Measurements from ENCODE around the gene PPP1R1A.

DNA sequence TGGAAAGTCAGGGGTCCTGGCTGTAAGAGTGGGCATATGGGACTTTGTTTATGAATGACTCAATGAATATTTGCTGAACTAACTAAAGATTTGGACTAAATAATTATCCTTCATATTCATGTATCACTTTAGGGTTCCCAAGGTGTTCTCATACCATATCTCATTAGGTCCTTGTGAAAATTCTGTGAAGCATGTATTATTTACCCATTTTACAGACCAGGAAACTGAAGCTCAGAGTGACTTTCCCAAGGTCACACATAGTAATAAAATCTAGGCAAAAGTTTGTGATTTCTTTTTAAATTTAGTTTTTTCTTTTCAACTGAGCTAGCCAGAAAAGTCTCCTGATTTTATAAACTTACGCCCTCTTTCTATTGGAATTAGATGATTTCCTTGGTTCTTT is 29.7 kb downstream of the PPP1R1A start:
- TF ChIP-seq POLR2AphosphoS5 (IDR thresholded peaks at IDR 0.05; ENCODE audit: control insufficient read depth, insufficient read depth, low read depth, low read length) (no peak), NR2C1 (IDR thresholded peaks at IDR 0.05) (no peak), NR2C1 (tag; IDR thresholded peaks at IDR 0.05) (no peak), LARP7 (IDR thresholded peaks at IDR 0.05) (no peak), YBX1 (IDR thresholded peaks at IDR 0.05) (no peak), ARID2 (IDR thresholded peaks at IDR 0.05) (no peak), CBX8 (IDR thresholded peaks at IDR 0.05; ENCODE audit: borderline replicate concordance, extremely low read depth, low read depth, low read length, poor library complexity, severe bottlenecking) (no peak), RUNX1 (IDR thresholded peaks at IDR 0.05; ENCODE audit: low read depth) (no peak), MCM3 (IDR thresholded peaks at IDR 0.05) (no peak)
- TF ChIP-seq, protein P1, sequence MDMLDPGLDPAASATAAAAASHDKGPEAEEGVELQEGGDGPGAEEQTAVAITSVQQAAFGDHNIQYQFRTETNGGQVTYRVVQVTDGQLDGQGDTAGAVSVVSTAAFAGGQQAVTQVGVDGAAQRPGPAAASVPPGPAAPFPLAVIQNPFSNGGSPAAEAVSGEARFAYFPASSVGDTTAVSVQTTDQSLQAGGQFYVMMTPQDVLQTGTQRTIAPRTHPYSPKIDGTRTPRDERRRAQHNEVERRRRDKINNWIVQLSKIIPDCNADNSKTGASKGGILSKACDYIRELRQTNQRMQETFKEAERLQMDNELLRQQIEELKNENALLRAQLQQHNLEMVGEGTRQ (CRISPR knock-in tag; IDR thresholded peaks at IDR 0.05), result no peak
- TF ChIP-seq, protein P2, sequence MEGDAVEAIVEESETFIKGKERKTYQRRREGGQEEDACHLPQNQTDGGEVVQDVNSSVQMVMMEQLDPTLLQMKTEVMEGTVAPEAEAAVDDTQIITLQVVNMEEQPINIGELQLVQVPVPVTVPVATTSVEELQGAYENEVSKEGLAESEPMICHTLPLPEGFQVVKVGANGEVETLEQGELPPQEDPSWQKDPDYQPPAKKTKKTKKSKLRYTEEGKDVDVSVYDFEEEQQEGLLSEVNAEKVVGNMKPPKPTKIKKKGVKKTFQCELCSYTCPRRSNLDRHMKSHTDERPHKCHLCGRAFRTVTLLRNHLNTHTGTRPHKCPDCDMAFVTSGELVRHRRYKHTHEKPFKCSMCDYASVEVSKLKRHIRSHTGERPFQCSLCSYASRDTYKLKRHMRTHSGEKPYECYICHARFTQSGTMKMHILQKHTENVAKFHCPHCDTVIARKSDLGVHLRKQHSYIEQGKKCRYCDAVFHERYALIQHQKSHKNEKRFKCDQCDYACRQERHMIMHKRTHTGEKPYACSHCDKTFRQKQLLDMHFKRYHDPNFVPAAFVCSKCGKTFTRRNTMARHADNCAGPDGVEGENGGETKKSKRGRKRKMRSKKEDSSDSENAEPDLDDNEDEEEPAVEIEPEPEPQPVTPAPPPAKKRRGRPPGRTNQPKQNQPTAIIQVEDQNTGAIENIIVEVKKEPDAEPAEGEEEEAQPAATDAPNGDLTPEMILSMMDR (IDR thresholded peaks at IDR 0.05 in 2 of 3, conservative IDR thresholded peaks at IDR 0.05 in 1 of 3; ENCODE audit: insufficient read depth in 2 of 3, low read depth in 1 of 3, low read length in 3 of 3), result no peak
- TF ChIP-seq, protein P3, sequence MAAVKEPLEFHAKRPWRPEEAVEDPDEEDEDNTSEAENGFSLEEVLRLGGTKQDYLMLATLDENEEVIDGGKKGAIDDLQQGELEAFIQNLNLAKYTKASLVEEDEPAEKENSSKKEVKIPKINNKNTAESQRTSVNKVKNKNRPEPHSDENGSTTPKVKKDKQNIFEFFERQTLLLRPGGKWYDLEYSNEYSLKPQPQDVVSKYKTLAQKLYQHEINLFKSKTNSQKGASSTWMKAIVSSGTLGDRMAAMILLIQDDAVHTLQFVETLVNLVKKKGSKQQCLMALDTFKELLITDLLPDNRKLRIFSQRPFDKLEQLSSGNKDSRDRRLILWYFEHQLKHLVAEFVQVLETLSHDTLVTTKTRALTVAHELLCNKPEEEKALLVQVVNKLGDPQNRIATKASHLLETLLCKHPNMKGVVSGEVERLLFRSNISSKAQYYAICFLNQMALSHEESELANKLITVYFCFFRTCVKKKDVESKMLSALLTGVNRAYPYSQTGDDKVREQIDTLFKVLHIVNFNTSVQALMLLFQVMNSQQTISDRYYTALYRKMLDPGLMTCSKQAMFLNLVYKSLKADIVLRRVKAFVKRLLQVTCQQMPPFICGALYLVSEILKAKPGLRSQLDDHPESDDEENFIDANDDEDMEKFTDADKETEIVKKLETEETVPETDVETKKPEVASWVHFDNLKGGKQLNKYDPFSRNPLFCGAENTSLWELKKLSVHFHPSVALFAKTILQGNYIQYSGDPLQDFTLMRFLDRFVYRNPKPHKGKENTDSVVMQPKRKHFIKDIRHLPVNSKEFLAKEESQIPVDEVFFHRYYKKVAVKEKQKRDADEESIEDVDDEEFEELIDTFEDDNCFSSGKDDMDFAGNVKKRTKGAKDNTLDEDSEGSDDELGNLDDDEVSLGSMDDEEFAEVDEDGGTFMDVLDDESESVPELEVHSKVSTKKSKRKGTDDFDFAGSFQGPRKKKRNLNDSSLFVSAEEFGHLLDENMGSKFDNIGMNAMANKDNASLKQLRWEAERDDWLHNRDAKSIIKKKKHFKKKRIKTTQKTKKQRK (IDR thresholded peaks at IDR 0.05; ENCODE audit: borderline replicate concordance, low read depth, low read length), result no peak
